ENCODE results near the gene OR51B2. TPM values are rescaled to one million over a fixed set of nuclear protein-coding genes. Genes with fewer than 3 reads are reported as not detected.
"Not testable (repeated sequence)": the region's sequence is repeated elsewhere in the genome, so short reads cannot be mapped to it uniquely, and the experiment has no call there.

OR51B2 gene
- total RNA-seq, 1 donor from 2014 or later = not detected

- intact Hi-C loops (cut with DNase I) = no loop called here
- H3K4me3 ChIP-seq = no peak overlapping the region
These were observed 40.1 kb upstream of the OR51B2 start for GRCh38 chr11:5364214-5364613.

GRCh38 chr11:5363679-5364078 lies 39.6 kb upstream of the OR51B2 start:
- no peaks in the 10 kb centered on the region for H3K4me1 ChIP-seq
- no peak overlapping the region for H3K4me3 ChIP-seq
- no peaks in the 10 kb centered on the region for H3K9me3 ChIP-seq
- DNase-seq (ENCODE audit: extremely low spot score in 2 of 2) = no peak
- H3K27ac ChIP-seq = no peak overlapping the region
- intact Hi-C loops (cut with DNase I) = no loop called here
- no peak for TF ChIP-seq CTCF (IDR thresholded peaks at IDR 0.05)
- no peak for TF ChIP-seq POLR2AphosphoS5 (IDR thresholded peaks at IDR 0.05; ENCODE audit: insufficient read depth in 1 of 2, low read depth in 1 of 2)
- TF ChIP-seq POLR2A (IDR thresholded peaks at IDR 0.05) = no peak
- H3K36me3 ChIP-seq = no peaks in the 10 kb centered on the region
- no peaks in the 10 kb centered on the region for H3K27me3 ChIP-seq

More at GRCh38 chr11:5364214-5364613, 40.1 kb upstream of the OR51B2 start:
- no peaks in the 10 kb centered on the region for H3K36me3 ChIP-seq
- no peak for DNase-seq (ENCODE audit: extremely low spot score in 2 of 2)
- H3K9me3 ChIP-seq = no peaks in the 10 kb centered on the region
- no peaks in the 10 kb centered on the region for H3K4me1 ChIP-seq
- no peak overlapping the region for H3K27ac ChIP-seq
- no peaks in the 10 kb centered on the region for H3K27me3 ChIP-seq
- TF ChIP-seq POLR2A (IDR thresholded peaks at IDR 0.05) (no peak), POLR2AphosphoS5 (IDR thresholded peaks at IDR 0.05; ENCODE audit: insufficient read depth in 1 of 2, low read depth in 1 of 2) (no peak), CTCF (IDR thresholded peaks at IDR 0.05) (no peak)

DNA sequence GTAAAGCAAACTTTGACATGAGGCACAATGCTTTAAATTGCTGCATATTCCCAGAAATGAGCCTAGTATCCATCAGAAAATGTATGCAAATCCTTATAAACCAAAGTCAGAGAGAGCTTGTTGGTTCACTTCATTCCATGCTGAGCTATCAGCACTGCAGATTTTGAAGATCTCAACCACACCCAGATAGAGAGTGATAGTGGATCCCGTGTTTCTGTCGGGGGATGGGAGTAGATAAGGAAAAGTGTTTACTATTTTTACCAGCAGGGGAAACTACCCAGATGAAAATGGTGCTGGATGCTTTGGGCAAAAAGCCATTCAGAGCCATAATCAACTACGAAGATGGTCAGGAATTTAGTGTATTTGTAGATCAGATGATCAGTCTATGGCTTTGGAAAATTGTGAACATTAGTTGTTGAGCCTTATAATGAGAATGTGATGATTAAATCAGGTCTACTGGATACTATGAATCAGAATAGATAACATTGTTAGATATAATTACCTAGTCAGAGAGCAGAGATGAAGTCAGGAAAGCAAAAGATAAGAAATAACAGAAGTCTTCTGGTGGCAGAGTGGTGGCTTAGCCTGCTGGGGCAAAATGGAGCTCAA lies 38.0 kb upstream of the OR51B2 start:
- DNase-seq (ENCODE audit: extremely low spot score in 2 of 2) = no peak
- H3K9me3 ChIP-seq = no peaks in the 10 kb centered on the region
- no peak for TF ChIP-seq POLR2A (IDR thresholded peaks at IDR 0.05)
- TF ChIP-seq POLR2AphosphoS5 (IDR thresholded peaks at IDR 0.05; ENCODE audit: insufficient read depth in 1 of 2, low read depth in 1 of 2) = no peak
- no peak for TF ChIP-seq CTCF (IDR thresholded peaks at IDR 0.05)
- intact Hi-C loops (cut with DNase I) = no loop called here
- H3K27ac ChIP-seq = no peak overlapping the region
- H3K4me3 ChIP-seq = no peak overlapping the region
- no peaks in the 10 kb centered on the region for H3K36me3 ChIP-seq
- H3K27me3 ChIP-seq = no peaks in the 10 kb centered on the region
- H3K4me1 ChIP-seq = no peaks in the 10 kb centered on the region

GRCh38 chr11:5356031-5356430 lies 31.9 kb upstream of the OR51B2 start:
- not testable (repeated sequence) for H3K36me3 ChIP-seq

DNA sequence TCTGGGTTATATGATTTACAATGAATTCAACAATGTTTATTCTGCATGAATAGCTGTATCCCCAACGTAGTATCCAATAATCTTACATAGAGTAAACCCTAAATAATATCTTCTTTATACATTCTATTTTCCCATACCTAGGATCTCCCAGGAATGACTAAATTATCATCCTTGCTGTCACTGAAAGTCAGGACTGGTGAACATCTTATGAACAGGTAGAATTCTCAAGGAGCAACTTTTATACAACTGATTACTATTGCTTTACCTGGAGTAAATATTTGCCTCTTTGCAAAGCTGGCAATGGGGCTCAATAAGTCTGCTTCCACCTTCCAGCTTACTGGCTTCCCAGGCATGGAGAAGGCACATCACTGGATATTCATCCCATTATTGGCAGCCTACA lies 27.1 kb upstream of the OR51B2 start, which contains the start of gene OR51B6:
Gene OR51B6 (plus strand): TSS at position 301 of the 400 bp plus-strand sequence. CDS start 0 bp downstream, at position 301.
- DNase-seq (ENCODE audit: extremely low spot score in 2 of 2) = no peak
- H3K4me1 ChIP-seq = no peaks in the 10 kb centered on the region
- no peaks in the 10 kb centered on the region for H3K36me3 ChIP-seq
- no peaks in the 10 kb centered on the region for H3K9me3 ChIP-seq
- H3K27me3 ChIP-seq = no peaks in the 10 kb centered on the region
- H3K27ac ChIP-seq = no peak within 1 kb of the TSS
- intact Hi-C loops (cut with DNase I) = no loop called here
- TF ChIP-seq CTCF (IDR thresholded peaks at IDR 0.05) (no peak), POLR2AphosphoS5 (IDR thresholded peaks at IDR 0.05; ENCODE audit: insufficient read depth in 1 of 2, low read depth in 1 of 2) (no peak), POLR2A (IDR thresholded peaks at IDR 0.05) (no peak)
- no peak within 1 kb of the TSS for H3K4me3 ChIP-seq

More at GRCh38 chr11:5356031-5356430, 31.9 kb upstream of the OR51B2 start:
- intact Hi-C loops (cut with DNase I); H3K4me1 ChIP-seq; H3K9me3 ChIP-seq; H3K4me3 ChIP-seq; H3K27me3 ChIP-seq; H3K27ac ChIP-seq; DNase-seq (ENCODE audit: extremely low spot score in 2 of 2): not testable (repeated sequence)
